AG09319 (cell line): Measurements from ENCODE around the gene ADAMTSL3.
"Not testable (repeated sequence)": the region's sequence is repeated elsewhere in the genome, so short reads cannot be mapped to it uniquely, and the experiment has no call there.

Experiments used
- DNase-seq: peaks from one replicate; pipeline ENCODE4 v3.0.0-alpha.2; 2010; ENCODE audit warnings: low read depth; ENCODE audit errors: extremely low read depth
- TF ChIP-seq, protein P1 (sequence below): IDR thresholded peaks from 2 replicates; pipeline ENCODE4 v1.5.1; 2011; ENCODE audit warnings: low read depth, mild to moderate bottlenecking, inconsistent platforms, low read length, moderate library complexity

The ADAMTSL3 gene

DNA sequence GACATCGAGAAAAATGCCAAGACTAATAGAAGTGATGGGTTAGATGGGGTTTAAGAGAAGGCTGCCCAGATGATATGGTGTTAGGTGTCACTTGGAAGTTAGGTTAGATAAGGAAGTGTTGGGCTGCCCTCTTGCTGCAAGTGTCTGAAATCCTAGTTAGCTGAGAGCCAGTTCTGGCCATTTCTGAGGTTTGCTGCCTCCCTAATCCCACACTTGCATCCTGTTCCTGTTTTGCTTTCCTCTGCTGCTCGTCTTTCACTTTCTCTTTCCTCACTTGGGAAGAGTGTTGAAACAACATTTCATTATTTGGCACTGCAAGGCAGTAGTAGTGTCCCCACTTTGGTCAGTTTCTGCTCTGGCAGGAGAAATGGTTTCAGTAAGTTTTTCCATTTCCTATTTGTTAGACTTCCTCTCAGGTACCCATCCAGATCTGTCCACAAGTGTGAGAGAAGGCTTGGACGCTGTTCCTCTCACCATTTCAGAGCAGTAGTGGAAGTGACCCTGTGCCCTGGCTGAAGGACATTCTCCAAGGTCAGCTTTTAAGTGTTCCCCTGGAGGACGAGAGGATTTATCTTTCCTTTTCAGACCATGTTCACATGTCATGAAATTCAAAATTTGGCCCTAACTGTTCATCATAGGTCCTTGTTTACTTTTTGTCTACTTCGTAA, 93.3 kb downstream of the ADAMTSL3 start:
- no peak for DNase-seq
- TF ChIP-seq, protein P1, sequence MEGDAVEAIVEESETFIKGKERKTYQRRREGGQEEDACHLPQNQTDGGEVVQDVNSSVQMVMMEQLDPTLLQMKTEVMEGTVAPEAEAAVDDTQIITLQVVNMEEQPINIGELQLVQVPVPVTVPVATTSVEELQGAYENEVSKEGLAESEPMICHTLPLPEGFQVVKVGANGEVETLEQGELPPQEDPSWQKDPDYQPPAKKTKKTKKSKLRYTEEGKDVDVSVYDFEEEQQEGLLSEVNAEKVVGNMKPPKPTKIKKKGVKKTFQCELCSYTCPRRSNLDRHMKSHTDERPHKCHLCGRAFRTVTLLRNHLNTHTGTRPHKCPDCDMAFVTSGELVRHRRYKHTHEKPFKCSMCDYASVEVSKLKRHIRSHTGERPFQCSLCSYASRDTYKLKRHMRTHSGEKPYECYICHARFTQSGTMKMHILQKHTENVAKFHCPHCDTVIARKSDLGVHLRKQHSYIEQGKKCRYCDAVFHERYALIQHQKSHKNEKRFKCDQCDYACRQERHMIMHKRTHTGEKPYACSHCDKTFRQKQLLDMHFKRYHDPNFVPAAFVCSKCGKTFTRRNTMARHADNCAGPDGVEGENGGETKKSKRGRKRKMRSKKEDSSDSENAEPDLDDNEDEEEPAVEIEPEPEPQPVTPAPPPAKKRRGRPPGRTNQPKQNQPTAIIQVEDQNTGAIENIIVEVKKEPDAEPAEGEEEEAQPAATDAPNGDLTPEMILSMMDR = no peak; the same call in none of the 2 replicates

DNA sequence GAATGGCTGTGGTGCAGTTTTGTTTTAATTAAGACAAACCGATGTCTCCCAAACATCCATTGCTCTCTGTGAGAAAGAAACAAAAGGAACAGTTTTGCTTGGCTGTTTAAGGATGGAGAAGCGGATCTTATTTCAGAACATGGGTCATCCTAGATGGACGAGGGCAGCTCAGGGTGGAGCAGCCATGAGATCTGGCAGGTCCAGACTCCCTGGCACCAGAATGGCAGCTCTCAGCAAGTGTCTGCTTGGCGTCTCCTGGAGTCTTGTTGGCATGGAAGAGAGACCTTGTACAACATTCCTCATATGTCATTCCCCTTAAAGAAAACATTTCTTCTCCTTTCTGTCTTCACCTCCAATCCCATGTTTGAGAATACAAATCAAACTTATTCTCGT, 93.8 kb downstream of the ADAMTSL3 start:
- TF ChIP-seq, protein P1 = no peak
- no peak for DNase-seq

DNA sequence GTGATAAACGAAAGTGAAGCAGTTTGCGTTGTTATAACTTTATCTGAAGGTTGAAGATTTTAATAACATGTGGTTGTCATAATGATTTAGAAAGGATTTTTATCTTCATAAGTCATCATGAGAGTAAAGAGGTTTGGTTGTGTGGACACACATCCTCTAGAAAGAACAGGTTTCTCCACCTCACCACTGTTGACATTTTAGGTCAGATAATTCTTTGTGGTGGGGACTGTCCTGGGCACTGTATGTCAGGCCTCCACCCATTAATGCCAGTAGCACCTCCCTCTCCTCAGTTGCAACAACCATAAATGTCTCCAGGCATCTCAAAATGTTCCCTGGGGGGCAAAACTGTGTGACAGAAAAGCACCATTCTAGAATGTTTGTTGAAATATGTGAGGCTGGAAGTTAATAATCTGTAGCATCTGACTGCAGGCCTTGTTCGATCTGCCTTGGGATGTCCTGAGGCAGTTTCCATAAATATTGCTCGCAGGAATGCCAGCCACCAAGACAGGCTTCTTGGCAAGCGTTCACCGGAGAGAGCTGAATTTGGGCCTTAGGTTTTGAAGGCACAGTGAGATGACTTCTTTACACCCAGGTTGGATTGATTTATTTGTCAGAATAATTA, 100.1 kb downstream of the ADAMTSL3 start:
- no peak for DNase-seq
- TF ChIP-seq, protein P1 = no peak

DNA sequence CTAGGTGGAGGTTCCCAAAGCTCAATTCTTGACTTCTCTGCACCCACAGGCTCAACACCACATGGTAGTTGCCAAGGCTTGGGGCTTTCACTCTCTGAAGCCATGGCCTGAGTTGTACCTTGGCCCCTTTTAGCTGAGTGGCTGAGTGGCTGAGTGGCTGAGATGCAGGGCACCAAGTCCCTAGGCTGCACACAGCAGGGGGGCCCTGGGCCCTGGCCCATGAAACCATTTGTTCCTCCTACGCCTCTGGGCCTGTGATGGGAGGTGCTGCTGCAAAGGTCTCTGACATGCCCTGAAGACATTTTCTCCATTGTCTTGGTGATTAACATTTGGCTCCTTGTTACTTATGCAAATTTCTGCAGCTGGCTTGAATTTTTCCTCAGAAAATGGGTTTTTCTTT, 103.4 kb downstream of the ADAMTSL3 start:
- DNase-seq = not testable (repeated sequence)

DNA sequence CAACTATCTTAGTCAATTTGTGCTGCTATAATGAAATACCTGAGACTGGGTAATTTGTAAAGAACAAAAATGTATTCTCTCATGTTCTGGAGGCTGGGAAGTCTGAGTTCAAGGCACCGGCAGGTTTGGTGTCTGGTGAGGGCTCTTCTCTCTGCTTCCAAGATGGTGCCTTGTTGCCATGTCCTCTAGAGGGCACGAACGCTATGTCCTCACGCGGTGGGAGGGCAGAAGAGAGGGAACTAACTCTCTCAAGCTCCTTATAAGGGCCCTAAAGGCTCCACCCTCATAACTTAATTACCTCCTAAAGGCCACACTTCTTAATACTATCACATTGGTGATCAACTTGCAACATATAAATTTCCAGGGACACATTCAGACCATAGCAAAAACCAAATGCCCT, 108.4 kb downstream of the ADAMTSL3 start:
- TF ChIP-seq, protein P1 = no peak
- DNase-seq = no peak

DNA sequence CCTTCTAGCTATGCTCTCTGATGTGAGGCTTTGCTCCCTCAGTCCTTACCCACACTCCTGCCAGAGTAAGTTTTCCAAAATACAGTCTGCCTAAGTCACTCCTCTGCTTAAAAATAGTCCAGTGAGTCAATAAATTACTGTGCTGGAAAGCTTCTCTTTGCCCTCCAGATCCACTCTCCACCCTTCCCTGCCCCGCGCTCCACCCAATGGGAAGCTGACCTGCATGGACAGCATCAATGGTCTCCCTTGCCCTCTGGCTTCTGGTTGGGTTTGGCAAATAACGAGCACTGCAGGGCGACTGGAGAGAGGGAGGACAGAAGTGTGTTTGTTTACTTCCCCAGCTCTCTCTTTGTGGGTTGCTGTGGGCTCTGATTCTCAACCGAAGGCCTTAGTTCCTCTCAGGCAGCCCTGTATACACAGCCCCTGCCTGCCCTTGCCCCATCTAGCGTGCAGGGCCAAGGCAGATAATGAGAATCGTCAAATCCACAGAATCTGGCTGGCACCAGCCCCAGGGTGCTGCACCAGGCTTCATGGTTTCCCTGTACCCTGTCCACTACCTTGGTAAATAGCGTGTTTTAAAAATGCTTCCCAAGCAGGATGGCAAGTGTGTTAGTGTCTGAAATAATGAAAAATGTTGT, 110.4 kb downstream of the ADAMTSL3 start:
- TF ChIP-seq, protein P1 = no peak
- no peak for DNase-seq

DNA sequence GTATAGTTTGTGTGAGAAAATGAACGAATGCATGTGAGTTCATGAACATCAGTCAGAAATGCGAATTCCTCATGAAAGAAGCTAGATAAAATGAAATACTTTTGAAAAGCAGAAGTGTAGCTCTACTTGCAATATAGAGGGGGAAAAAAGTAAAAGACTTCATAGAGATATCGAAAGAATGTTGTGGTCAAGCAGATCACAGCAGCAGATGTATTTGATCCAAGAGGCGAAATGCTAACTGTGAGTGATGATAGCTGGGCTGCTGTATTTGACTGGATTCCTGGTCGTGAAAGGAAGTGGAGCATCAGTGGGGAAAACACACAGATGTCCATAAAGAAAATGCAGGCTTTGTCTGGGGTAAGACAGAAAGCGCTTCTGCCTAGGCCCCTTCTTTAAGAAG, 112.4 kb downstream of the ADAMTSL3 start:
- DNase-seq = no peak
- TF ChIP-seq, protein P1 = no peak
